Femur (tissue), 1 donor: ENCODE results near the gene DHRS12.
"Not testable (repeated sequence)": the region's sequence is repeated elsewhere in the genome, so short reads cannot be mapped to it uniquely, and the experiment has no call there.

Experiments
- DNase-seq: peaks from one replicate; pipeline ENCODE4 v3.0.0-alpha.2; 2017

The DHRS12 gene

GRCh38 chr13:51827254-51827653, 23.3 kb upstream of the DHRS12 start:
- no peak for DNase-seq

DNA sequence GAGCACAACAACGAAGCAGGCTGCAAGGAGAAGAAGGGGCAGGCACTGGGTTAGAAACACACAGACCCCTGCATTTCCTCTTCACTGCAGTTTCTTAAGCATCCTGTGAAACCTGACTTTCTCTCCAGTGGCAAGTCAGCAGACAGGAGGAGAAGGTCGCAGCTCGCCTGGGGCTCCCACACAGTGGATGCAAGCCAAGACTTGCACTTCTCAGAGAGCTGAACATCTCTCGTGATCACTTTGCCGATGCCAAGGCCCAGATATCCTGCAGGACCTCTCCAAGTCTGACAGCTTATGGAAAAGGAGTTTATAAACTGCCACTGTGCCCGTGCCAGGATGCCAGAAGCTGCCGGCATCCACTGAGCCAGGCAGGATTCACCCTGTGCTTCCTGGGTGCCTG, 22.6 kb upstream of the DHRS12 start:
- DNase-seq = no peak

DNA sequence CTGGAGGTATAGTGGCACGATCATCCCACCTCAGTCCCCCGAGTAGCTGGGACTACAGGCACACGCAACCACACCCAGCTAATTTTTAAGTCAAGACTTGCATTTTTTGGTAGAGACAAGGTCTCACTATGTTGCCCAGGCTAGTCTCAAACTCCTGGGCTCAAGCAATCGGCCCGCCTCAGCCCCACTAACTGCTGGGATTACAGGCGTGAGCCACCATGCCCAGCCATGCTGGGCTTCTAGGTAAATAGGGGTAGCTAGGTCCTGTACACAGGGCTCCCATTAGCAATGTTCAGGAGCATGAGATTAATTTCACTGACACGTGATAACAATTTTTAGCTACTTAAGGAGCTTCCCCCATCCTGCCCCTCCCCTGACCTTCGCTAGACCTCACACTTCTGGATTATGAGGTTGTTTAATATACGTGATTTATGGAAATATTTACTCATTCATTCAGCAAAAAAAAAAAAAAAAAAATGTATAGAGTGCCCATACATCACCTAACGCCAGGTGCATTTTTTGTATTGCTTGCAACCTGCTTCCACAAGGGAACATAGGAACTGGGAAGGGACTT, 21.8 kb upstream of the DHRS12 start:
- DNase-seq = no peak

- DNase-seq = no peak
Observed at GRCh38 chr13:51825165-51825592, 21.2 kb upstream of the DHRS12 start.

GRCh38 chr13:51824712-51825111, 20.7 kb upstream of the DHRS12 start:
- not testable (repeated sequence) for DNase-seq

GRCh38 chr13:51823863-51824262, 19.9 kb upstream of the DHRS12 start:
- DNase-seq = no peak

GRCh38 chr13:51823359-51823758, 19.4 kb upstream of the DHRS12 start:
- DNase-seq = no peak

DNA sequence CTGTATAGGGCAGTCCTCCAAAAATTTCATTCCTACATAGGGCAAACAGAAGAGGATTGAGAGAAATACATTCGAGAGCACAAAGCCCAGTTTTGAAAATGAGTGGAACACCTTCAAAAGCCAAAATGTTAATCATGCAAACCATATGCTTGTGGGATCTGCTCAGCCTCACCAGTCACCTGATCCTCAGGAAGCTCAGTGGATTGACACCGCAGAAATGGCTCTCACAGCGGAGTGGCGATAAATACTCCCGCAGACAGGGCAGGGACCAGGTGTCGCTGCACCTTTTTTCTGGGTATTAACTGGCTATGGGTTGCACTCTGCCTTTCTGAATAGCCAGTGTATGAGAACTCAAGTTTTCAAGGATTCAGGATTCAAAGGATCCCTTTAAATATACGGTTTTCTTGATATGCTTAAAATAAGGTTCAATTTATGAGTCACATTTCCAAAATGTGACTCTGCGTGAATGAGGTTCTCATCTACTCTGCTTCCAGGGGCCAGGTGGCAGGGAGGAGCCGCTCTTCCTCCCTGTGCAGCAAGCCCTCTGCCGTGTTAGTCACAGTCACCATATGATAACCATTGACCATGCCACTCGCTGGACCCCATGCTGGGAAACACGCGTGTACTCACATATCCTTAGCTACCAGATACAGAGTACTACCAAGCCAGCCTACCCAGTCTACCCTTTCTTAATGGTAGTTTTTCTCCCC, 18.3 kb upstream of the DHRS12 start:
- DNase-seq = no peak

DNA sequence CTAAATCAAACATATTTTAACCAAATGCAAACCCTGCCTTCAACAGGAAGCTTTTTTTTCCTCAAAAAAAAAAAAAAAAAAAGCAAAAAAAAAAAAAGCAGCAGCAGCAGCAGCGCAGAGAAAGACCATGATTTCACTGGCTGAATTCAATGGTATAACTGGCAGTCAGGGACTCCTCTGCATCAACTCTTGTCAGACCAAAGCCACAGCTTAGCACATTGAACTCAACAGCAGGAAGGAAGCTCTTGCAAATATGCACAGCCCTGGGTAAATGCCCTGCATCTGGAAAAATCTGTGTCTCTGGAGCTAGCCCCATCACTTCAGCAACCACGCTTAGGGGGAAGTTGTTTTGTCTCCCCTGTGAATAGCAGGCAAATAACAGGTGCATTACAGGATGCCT, 17.6 kb upstream of the DHRS12 start:
- no peak for DNase-seq

GRCh38 chr13:51820016-51820597, 16.1 kb upstream of the DHRS12 start:
- no peak for DNase-seq

GRCh38 chr13:51819544-51819943, 15.6 kb upstream of the DHRS12 start:
- DNase-seq = no peak

GRCh38 chr13:51818781-51819511, 15.0 kb upstream of the DHRS12 start:
- no peak for DNase-seq

DNA sequence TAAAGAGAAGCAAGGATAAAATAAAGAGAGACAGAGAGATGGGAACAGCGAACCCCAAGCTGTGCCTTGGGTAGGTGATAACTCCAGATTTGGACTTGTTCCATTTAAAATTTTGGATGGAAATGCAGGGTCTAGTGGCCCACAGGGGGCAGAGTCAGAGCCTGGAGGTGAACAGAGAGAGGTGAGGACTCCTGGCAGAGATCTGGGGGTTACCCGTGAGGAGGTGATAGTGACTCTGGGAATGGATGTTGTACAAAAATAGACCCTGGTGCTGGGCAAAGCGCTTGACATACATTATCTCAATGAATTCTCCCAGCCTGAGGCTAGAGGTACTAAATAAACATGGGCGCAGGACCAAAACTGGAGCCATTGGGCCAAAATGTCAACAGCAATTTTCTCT, 14.3 kb upstream of the DHRS12 start:
- DNase-seq = no peak

DNA sequence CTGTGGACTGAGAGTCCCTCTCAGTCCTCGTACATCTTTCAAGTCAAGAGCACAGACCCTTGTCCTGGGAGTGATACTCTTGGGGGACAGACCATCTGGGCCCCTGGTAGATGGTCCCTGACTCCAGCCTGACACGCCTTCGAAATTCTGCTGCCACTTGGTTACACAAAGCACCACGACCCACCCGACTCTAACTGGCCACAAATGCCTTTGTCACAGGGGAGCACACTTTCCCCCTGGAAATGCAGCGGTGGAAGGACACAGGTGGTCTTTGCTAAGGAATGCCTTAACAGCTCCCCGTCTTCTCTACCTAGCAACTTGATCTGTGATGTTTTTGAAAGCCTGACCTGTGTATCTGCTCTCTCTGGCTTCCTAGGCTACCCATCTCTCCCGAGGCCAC, 13.8 kb upstream of the DHRS12 start:
- no peak for DNase-seq

- DNase-seq = no peak
Observed at GRCh38 chr13:51816604-51817249, 12.8 kb upstream of the DHRS12 start.

DNA sequence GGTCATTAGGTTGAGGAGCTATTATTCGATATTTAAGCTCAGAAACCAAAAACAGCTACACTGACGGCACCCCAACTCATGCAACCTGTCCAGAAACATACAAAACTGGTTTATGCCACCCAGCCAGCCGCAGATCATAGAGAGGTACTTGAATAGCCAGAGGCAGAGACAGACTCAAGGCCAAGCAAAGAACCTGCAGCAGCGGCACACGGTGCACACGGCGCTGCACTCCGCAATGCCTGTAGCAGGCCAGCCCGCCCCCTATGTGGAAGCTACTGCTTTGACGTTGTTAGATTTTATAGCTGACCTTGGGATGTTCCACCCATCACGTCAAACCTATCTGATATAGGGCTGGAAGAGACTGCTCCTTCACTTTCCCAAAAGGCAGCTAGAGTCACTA, 11.9 kb upstream of the DHRS12 start:
- no peak for DNase-seq

DNA sequence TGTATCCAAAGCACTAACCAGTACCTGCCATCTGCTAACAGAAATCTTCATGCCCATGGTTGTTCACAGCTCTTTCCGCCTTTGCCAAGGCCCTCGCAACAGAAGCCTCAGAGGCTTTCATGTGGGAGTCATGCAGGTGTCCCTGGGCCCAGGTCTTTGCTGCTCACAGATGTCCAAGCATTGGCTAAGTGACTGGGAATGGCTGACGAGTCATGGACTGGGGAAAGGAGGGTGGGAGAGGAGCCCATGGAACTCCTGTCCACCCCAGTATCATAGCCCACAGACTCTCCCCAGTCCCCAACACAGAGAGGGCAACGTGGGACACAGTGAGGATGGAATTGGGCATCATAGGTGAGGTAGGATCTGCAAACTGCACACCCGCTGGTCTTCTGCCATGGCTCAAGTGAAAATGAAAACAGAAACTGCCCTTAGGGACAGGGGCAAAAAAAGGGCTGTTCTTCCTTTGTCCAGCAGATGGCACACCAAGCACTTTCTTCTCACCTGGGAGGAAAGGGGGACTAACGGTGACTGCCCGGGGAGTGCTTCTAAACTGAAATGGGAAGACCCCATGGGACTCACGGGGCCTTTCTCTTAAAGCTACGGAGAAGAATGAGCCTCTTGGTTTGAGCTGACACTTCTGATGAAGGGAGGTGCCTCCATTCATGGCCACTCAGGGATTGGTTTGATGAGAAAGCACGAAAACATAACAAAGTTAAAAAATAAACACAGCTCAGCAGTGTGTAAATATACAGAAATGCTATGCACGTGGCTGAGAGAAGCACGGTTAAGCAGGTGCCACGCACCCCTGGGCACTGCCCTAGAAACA, 11.1 kb upstream of the DHRS12 start:
- DNase-seq = peak; percentile 66

DNA sequence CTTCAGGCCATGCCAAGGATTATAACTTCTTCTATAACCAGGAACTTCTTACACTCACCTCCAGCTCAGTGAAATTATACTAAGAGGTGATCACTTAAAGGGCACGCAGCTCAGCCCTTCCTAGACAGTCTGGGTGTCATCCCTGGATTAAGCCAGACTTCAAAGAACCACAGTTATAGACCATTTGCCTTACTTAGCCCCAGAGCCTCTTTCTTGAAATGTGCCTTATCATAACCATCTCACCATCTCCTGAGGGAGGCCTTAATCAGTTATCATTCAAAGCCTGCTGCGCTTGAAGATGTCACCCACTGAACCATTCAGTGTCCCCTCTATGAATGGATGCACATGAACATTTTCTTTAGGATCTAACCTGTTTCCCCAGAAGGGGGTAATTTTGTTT, 10.1 kb upstream of the DHRS12 start:
- DNase-seq = no peak

DNA sequence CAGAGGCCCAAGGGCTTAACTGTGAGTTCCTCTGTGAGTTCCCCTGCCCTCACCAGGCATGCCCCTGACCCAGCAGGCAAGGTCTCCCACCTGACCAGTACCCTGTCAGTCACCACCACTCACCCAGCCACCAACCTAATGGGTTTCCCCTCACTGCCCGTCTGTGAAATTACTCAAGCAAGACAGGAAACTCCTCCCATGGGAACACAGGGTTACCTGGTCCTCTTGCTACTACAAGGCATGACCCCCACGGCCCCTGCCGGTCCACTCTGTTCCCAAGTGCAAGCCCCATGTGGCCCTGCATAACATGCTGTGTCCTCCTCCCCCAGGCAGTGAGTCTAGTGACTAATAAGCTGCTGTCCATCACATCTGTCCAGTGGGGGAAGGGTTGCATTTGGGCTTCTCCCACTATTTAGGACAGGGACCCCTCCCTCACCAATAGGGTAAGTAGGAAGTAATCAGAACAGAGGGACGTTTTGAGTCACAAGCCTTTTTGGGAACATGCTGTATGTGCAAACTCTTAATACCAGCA, 8.0 kb upstream of the DHRS12 start:
- no peak for DNase-seq

- no peak for DNase-seq
Observed at GRCh38 chr13:51811046-51811445, 7.1 kb upstream of the DHRS12 start.

DNA sequence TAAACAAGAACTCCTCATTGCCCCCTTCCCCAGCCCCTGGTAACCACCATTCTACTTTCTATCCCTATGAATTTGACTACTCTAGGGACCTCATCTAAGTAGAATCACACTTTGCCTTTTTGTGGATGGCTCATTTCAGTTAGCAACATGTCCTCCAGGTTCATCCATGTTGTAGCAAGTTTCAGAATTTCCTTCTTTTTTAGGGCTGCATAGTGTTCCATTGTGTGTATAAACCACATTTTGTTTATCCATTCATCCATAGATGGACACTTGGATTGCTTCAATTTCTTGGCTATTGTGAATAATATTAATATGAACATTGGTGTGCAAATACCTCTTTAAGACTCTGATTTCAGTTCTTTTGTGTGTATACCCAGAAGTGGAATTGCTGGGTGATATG, 4.8 kb upstream of the DHRS12 start:
- DNase-seq = no peak

DNA sequence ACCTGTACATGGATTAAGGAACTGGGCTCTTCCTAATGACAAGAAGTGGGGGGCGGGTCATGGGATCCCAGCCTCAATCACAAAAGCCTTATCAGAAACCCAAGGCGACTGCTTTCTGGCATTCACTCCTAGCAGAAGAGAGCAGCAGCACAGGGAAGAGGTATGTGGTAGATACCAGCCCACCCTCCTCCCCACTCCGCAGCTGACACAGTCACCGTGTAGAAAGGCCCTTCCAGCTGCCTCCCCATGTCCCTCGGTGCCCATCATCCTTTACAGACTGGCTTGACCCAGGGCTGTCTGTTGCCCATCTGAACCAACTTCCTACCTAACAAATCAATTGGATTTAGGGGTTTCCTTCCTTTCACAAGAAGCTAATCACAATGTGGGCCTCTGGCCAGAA, 3.1 kb upstream of the DHRS12 start:
- no peak for DNase-seq
